ENCODE measurements around the gene PET100.

PET100 gene

GRCh38 chr19:7597689-7598088, 31.9 kb upstream of the PET100 start:
- peak; percentile 5 for DNase-seq (ENCODE audit: low spot score)
- no peak for TF ChIP-seq CTCF (IDR thresholded peaks at IDR 0.05; ENCODE audit: extremely low read depth, missing control alignments)

GRCh38 chr19:7598180-7598579, 31.4 kb upstream of the PET100 start:
- TF ChIP-seq CTCF (IDR thresholded peaks at IDR 0.05; ENCODE audit: extremely low read depth, missing control alignments): no peak
- no peak for DNase-seq (ENCODE audit: low spot score)

- DNase-seq (ENCODE audit: low spot score): no peak
- TF ChIP-seq CTCF (IDR thresholded peaks at IDR 0.05; ENCODE audit: extremely low read depth, missing control alignments): no peak
Observed at GRCh38 chr19:7600721-7601120, 28.9 kb upstream of the PET100 start.

GRCh38 chr19:7602240-7602934, 27.2 kb upstream of the PET100 start:
- DNase-seq (ENCODE audit: low spot score): peak; percentile 4

GRCh38 chr19:7602935-7603497, 26.6 kb upstream of the PET100 start:
- TF ChIP-seq CTCF (IDR thresholded peaks at IDR 0.05; ENCODE audit: extremely low read depth, missing control alignments): no peak
- DNase-seq (ENCODE audit: low spot score): no peak

More at GRCh38 chr19:7602240-7602934, 27.2 kb upstream of the PET100 start:
- no peak for TF ChIP-seq CTCF (IDR thresholded peaks at IDR 0.05; ENCODE audit: extremely low read depth, missing control alignments)

GRCh38 chr19:7603919-7604318, 25.7 kb upstream of the PET100 start:
- no peak for TF ChIP-seq CTCF (IDR thresholded peaks at IDR 0.05; ENCODE audit: extremely low read depth, missing control alignments)
- no peak for DNase-seq (ENCODE audit: low spot score)

GRCh38 chr19:7605490-7606222, 23.9 kb upstream of the PET100 start:
- DNase-seq (ENCODE audit: low spot score): no peak
- TF ChIP-seq CTCF (IDR thresholded peaks at IDR 0.05; ENCODE audit: extremely low read depth, missing control alignments): no peak

Measured in GM20000 (cell line).